HG03159 (cell line): ENCODE measurements around the gene PALLD.

Experiments used
- ATAC-seq: cut with Tn5 transposase; IDR thresholded peaks from one replicate; pipeline ENCODE4 v1.9.1; 2021; ENCODE audit warnings: mild to moderate bottlenecking, moderate library complexity; ENCODE audit not compliant: unreplicated experiment

The PALLD gene

GRCh38 chr4:168522829-168523489, 26.1 kb downstream of the PALLD start:
- no peak for ATAC-seq

DNA sequence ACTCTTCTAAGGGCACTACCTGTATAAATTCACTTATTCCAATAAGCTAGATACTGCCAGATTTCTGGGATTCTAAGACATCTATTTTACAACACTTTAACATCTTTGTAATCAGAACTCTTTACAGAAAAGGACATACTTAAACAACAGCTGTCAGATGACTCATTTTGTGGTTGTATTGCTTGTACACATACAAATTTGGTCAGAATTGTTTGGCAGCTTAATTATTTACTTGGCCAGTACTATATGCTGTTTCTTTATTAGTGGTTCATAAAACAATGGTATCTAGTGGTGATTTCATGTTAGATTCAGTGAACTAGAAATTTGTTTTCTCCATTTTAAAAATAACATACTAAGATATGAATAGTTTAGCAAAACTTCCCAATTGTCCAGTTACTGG, 27.2 kb downstream of the PALLD start:
- ATAC-seq: no peak

DNA sequence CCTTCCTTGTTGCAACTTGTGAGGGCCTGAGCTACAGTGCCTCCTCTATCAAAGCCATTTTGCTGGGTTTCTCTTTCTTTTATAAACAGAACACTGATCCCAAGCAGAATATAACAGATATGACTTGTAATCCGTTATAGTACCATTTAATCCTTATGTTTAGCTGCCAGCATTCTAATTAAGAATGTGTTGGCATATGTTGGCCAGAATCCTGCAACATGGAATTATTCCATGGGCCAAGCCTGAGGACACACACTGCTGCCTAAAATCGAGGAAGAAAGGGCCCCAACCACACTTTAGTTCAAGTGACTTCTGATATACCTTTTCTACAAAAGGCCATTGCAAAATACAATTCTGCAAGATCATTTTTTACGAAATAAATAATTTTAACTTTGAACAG, 28.0 kb downstream of the PALLD start:
- ATAC-seq: no peak

- no peak for ATAC-seq
Observed at GRCh38 chr4:168527560-168527959, 30.7 kb downstream of the PALLD start.

DNA sequence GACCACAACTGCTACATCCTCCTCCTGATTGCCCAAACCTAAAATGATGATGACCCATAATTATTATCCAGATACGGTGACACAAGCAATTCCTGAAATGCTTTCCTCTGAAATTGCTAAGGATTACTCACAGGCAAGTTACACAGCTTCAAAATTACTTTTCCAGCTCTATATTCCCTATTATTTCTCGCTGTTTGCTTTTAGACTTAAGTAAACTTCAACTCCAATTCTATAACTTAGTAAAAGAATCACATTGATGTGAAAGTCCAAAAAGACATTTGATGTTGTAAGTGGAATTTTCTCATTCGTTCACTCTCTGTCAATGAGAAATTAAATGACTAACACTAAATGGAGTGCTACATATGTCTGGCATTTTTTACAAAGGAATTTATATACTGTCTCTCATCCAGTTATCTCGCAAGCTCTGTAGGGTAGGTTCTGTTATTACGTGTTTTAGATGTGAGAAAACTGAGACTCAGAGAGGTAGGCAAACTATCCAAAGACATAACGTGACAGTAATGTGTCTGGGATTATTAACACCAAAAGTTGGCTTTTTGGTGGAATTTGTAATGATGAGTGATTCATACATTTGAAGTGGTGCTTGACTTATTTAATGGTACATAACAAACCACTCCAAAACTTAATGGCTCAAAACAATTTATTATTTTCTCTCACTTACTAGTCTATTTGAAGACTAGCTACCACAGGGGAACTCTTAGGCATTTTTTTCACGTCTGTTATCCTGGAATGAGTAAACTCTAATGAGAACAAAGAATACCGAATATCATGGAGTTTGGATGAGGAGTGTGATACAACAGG, 31.5 kb downstream of the PALLD start:
- ATAC-seq: no peak

DNA sequence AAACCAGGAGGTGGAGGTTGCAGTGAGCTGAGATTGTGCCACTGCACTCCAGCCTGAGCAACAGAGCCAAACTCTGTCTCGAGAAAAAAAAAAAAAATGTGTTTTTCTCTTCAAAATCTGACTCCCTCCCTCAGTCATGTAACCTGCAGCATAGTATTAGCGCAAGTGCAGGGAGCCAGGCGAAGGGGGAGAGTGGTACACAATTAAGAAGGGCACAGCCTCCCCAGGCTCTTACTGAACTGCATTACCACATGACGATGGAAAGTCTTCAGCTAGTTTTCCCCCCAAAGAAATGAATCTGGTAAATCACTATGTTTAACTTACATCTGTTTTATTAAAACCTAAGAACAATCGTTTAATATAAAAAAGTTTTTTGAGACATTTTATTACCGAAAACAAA, 32.4 kb downstream of the PALLD start:
- no peak for ATAC-seq

DNA sequence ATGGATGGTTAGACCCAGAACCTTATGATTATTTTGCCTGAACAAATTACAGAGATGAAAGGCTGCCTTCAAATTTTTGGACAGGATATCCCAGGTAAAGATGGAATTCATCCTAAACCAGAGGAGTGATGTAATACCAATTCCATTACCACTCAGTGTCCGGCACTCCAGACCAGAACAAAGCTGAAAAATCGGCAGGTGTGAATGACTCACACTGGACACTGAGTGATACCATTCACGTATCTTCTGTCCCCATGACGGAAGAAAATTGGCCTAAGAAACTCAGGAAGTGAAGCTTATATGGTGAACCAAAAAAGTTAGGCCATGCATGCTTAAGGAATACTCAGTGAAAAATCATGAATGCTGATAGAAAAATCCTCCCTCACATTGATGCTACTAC, 34.5 kb downstream of the PALLD start:
- ATAC-seq: no peak

DNA sequence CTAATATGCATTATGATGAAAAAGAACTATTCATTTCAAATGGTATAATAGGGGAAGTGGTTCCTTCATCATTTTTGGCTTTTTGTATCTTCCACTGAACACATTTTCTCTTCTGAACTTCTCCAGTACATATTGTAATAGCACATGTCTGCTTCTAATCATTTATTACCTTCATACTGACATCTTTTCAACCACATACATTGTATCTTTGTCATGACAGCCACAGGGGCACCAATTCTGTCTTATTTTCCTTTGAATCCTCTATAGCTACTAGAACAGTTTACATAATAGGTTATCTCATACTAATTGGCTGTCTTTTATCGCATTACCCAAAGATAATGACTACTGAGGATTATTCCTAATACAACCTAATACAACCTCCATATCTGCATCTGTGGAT, 37.7 kb downstream of the PALLD start:
- no peak for ATAC-seq

DNA sequence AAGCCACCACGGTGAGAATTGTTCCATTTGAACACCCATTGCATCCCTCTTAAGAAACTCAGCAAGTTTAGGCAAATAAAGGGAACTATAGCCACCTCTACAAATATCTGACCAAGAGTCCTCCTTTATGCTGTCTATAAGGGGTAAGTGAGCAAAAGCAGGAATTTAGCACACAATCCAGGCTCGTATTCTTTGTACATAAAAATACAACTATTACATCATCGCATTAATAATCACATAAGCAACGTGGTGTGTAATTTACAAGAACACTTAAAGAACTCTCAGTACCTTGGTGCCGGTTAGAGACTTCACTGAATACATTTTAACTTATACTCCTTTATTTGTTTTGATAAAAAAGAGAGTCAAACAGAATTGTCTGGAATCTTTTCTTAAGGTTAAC, 38.8 kb downstream of the PALLD start:
- no peak for ATAC-seq

DNA sequence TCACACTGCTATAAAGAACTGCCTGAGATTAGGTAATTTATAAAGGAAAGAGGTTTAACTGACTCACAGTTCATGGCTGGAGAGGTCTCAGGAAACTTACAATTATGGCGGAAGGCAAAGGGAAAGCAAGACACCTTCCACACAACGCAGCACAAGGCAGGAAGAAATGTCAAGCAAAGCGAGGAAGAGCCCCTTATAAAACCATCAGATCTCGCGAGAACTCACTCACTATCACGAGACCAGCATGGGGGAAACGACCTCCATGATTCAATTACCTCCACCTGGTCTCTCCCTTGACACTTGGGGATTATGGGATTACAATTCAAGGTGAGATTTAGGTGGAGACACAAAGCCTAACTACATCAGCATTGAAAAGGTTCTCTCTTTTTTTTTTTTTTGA, 39.6 kb downstream of the PALLD start:
- no peak for ATAC-seq

DNA sequence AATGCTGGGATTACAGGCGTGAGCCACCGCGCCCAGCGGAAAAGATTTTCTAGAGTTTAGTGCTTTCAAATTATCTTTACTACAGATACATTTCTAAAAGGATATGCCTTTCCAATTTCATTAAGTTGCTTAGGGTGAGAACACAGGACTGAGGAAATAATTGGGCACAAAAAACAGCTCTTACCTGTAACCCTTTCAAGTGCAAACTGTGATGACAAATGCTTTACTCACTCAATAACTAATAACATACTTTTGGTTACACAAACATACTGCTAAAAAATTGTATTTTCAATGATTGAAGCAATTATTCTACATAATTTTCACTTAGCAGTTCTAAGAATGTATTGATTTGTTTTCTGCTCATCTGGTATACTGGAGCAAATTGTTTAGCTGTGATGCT, 40.2 kb downstream of the PALLD start:
- ATAC-seq: no peak

DNA sequence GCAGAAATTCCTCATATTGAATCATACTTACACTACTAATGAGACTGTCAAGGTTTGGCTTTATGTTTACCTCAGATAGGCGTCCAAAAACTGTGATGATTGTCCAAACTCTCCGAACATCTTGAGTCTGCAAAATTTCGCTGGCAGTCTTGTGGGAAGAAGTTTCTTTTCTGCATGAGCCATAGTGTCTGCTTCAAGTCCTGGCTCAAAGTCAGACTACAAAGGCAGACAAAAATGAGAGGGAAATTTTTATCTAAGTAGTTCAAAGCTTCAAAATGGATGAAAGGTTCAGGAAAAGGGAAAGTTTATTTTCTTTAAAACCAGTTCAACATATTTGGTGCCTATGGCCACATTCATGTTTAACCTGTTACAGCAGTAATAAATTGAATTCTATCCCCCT, 40.7 kb downstream of the PALLD start:
- ATAC-seq: no peak

DNA sequence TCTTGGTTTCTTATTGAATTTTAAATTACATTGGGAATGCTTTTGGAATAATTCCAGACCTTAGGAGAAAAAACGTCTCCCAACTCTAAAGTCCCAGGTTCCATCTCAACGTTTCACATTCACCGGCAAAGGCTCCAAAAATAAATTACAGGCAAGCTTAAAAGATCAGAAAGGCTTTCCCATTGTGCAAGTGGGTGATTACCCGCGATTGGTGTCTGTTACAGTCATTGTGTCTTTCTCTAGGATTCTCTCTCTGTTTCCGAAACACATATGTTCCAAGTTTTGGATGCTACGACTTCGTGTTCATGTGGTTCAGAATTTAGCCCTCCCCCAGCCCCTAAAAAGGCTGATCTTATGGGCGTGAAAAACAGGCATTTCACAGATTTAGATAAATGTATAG, 41.8 kb downstream of the PALLD start:
- ATAC-seq: no peak

- no peak for ATAC-seq
Observed at GRCh38 chr4:168540086-168540485, 43.2 kb downstream of the PALLD start.

- no peak for ATAC-seq
Observed at GRCh38 chr4:168540503-168541265, 43.8 kb downstream of the PALLD start.

- no peak for ATAC-seq
Observed at GRCh38 chr4:168541266-168541953, 44.6 kb downstream of the PALLD start.

- ATAC-seq: no peak
Observed at GRCh38 chr4:168549143-168549542, 52.3 kb downstream of the PALLD start.

DNA sequence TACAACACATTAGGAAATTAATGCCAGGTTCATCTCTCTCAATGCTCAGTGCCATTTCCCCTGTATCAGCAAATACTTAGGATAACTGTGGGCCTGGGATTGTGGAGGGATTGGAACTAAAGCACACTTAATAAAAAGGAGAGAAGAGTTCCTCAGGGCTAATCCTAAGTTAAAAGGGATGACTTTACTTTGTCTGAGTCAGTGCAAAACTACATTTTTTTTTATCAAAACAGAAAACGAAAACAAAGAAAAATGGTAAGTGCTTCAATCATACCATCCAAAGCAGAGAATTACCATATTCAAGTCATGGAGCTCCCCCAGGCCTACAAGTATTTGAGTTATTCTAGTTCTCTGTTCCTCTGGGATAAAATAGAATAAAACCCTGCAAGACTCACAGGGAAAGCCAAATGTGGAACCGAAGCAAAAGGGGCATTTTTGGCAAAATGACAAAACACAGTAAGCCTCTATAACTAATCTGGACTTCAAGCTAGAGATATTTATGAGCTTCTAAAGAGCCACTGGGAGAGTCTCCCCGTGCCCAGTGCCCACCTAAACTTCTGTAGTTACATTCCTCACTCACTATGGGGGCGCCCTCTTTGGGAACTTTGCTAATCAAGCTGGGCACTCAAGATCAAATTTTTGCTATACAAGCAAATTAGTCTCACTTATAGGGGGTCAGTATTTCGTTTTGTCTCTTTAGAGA, 53.4 kb downstream of the PALLD start:
- no peak for ATAC-seq

- ATAC-seq: no peak
Observed at GRCh38 chr4:168551211-168551610, 54.4 kb downstream of the PALLD start.

- ATAC-seq: peak; percentile 63
Observed at GRCh38 chr4:168551945-168552695, 55.3 kb downstream of the PALLD start.
